ENCODE results near the gene CARS1. TPM values are rescaled to one million over a fixed set of nuclear protein-coding genes. Genes with fewer than 3 reads are reported as not detected.
A peak's percentile ranks its signal among the peaks of the same experiment; 100 is the strongest.

CARS1 gene
- total and polyA plus RNA-seq, 10 of the 15 experiments (the other 5 are each of a cell fraction or from before 2014, with no cell fraction given), result 7.8 to 60.6 (median 45.7) TPM

DNA sequence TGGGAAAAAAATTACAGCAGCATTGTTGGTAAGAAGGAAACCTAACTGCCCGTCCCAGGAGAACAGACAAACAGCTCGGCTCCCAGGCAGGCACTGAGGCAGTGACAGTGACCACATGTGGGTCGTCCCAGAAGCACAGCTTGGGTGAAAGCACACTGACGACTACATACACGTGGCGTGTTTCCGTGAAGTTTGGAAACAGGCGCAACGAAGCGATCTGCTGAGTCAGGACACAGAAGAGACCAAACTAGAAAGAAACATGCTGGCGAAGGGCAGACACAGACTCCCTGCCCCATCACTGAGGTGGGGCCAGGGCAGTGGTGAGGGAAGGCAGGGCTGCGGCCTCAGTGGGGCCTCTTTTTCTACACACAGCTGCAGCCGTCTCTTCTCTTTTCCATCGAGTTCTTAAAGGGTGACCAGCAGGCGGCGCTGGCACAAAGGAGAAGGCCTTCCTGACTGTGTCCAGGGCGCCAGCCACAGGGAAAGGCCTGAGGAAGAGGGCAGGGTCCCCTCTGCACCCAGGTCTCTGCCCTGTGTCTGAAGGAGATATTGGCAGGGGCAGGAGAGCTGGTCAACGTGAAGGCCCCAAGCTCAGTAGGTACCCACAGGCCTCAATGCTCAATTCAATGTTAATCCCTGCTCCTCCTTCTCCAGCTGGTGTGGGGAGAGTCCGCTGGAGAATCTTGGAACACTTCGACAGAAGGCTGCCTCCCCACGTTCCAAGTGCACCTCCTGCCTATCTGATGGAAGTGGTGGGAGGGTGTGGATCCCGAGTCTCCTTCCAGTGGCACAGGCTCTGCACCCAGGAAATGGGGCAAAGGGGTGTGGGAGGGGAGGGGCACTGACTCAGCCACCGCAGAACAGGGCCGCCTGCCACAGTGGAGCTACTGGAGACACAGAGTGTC, 19.9 kb downstream of the CARS1 start:
- WGBS (ENCODE audit: insufficient coverage, insufficient replicate concordance, low lambda C conversion rate, missing lambda C conversion rate), result 48% methylated on average over 24 of the region's 24 CpGs
- H3K4me3 ChIP-seq, result no peak overlapping the region
- H3K79me2 ChIP-seq (ENCODE audit: control insufficient read depth, insufficient read depth, low read length), result no peaks in the 10 kb centered on the region; the same call in 1 of the 2 replicates
- peaks cover 29% of the 10 kb centered on the region for H3K4me1 ChIP-seq (ENCODE audit: control insufficient read depth, insufficient read depth, low read length)
- ChIA-PET POLR2A (interaction anchor here (1.1 kb wide), 1 partner anchor 54 kb away, joined by 3 read pairs; no protein-coding TSS in a partner anchor), CTCF (interaction anchor here (0.6 to 6.6 kb wide), 15 partner anchors 12 to 1091 kb away, joined by 3 to 143 read pairs (median 5); no protein-coding TSS in a partner anchor), RAD21 (ENCODE audit: unreplicated experiment) (interaction anchor here (0.7 to 4.6 kb wide), 5 partner anchors 11 to 56 kb away, joined by 3 to 51 read pairs (median 3); no protein-coding TSS in a partner anchor), SMC1A (ENCODE audit: uncharacterized antibody, unreplicated experiment) (interaction anchor here (0.8 to 5.6 kb wide), 9 partner anchors 10 to 77 kb away, joined by 3 to 47 read pairs (median 3); partner anchors contain the start of gene CARS1)
- no peak overlapping the region for H3K4me2 ChIP-seq (ENCODE audit: control insufficient read depth, insufficient read depth)
- DNase-seq (ENCODE audit: low read depth, low spot score) (no peak), ATAC-seq (peak; percentile 86), FAIRE-seq (no peak)
- intact Hi-C loops (cut with micrococcal nuclease; ENCODE audit: unreplicated experiment), result loop anchor here (1.0 kb wide), 1 partner anchor 54 kb away; no protein-coding TSS in a partner anchor
- no peak overlapping the region; the same call in 1 of the 2 replicates for H2AFZ ChIP-seq (ENCODE audit: control insufficient read depth, low read depth, low read length)
- H3K9me3 ChIP-seq (replicated peaks; ENCODE audit: control insufficient read depth, insufficient read depth, low read length), result no peaks in the 10 kb centered on the region
- no peaks in the 10 kb centered on the region for H4K20me1 ChIP-seq (ENCODE audit: control insufficient read depth, insufficient read depth)
- peak overlapping the region; percentile 69 for H3K27ac ChIP-seq (ENCODE audit: control insufficient read depth, insufficient read depth)
- peak overlapping the region; percentile 21; the same call in 1 of the 2 replicates for H3K9ac ChIP-seq (ENCODE audit: control insufficient read depth, insufficient read depth, low read length)
- no peaks in the 10 kb centered on the region for H3K27me3 ChIP-seq (replicated peaks in 1 of 2; ENCODE audit: control insufficient read depth in 2 of 2, insufficient read depth in 2 of 2, low read length in 1 of 2)
- BruUV-seq (replicated peaks), result no TSS peak
- in situ Hi-C loops (cut with MboI), result no loop called here
- peaks cover 33 to 49% of the 10 kb centered on the region in 2 experiments for H3K36me3 ChIP-seq (ENCODE audit: control insufficient read depth in 2 of 2, insufficient read depth in 2 of 2, low read length in 1 of 2)
- TF ChIP-seq NR2F1 (conservative IDR thresholded peaks at IDR 0.05), result no peak
- TF ChIP-seq CREM (IDR thresholded peaks at IDR 0.05; ENCODE audit: low read depth), result no peak
- TF ChIP-seq E4F1 (IDR thresholded peaks at IDR 0.05; ENCODE audit: borderline replicate concordance, partially characterized antibody), result no peak
- 0 out of 2 replicates have a peak, but pooled peaks have one; percentile 22 for TF ChIP-seq POLR2A (IDR thresholded peaks at IDR 0.05; ENCODE audit: low read depth, low read length)
- TF ChIP-seq RAD21 (IDR thresholded peaks at IDR 0.05; ENCODE audit: insufficient read depth, low read depth, low read length), result peak; percentile 60
- TF ChIP-seq TCF12 (IDR thresholded peaks at IDR 0.05; ENCODE audit: low read depth, low read length), result no peak
- TF ChIP-seq, protein P1, sequence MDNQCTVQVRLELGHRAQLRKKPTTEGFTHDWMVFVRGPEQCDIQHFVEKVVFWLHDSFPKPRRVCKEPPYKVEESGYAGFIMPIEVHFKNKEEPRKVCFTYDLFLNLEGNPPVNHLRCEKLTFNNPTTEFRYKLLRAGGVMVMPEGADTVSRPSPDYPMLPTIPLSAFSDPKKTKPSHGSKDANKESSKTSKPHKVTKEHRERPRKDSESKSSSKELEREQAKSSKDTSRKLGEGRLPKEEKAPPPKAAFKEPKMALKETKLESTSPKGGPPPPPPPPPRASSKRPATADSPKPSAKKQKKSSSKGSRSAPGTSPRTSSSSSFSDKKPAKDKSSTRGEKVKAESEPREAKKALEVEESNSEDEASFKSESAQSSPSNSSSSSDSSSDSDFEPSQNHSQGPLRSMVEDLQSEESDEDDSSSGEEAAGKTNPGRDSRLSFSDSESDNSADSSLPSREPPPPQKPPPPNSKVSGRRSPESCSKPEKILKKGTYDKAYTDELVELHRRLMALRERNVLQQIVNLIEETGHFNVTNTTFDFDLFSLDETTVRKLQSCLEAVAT (IDR thresholded peaks at IDR 0.05), result peak; percentile 89
- no peak for TF ChIP-seq ZNF592 (IDR thresholded peaks at IDR 0.05)
- TF ChIP-seq LARP7 (IDR thresholded peaks at IDR 0.05), result no peak
- TF ChIP-seq SMC3 (IDR thresholded peaks at IDR 0.05; ENCODE audit: borderline replicate concordance, low read length), result peak; percentile 61; the same call in 1 of the 2 replicates
- peak; percentile 46 to 75 (median 68) for TF ChIP-seq CTCF (IDR thresholded peaks at IDR 0.05 in 2 of 3, conservative IDR thresholded peaks at IDR 0.05 in 1 of 3; ENCODE audit: control insufficient read depth in 2 of 3, extremely low read depth in 1 of 3, insufficient read depth in 1 of 3, low read depth in 3 of 3, low read length in 3 of 3)
- TF ChIP-seq EED (IDR thresholded peaks at IDR 0.05; ENCODE audit: low read depth), result no peak

Data from GM12878 (cell line).